Effector memory CD4-positive, alpha-beta T cell (primary cell): ENCODE measurements around the gene PGLYRP3.
"Not testable (repeated sequence)": the region's sequence is repeated elsewhere in the genome, so short reads cannot be mapped to it uniquely, and the experiment has no call there.

Source experiments
- DNase-seq, 3 donors: peaks; one replicate each; pipeline ENCODE4 v3.0.0-alpha.2; 2020
- H3K27ac ChIP-seq: 2 replicates; pipeline ENCODE4 v1.7.0; 2013; ENCODE audit warnings: mild to moderate bottlenecking, low read length, moderate library complexity; ENCODE audit not compliant: insufficient read depth, poor library complexity, severe bottlenecking
- H3K27me3 ChIP-seq: replicated peaks from 2 replicates; pipeline ENCODE4 v1.7.0; 2013; ENCODE audit warnings: mild to moderate bottlenecking, low read length; ENCODE audit not compliant: insufficient read depth, control insufficient read depth, poor library complexity, severe bottlenecking
- H3K36me3 ChIP-seq: 2 replicates; pipeline ENCODE4 v1.7.0; 2013; ENCODE audit warnings: mild to moderate bottlenecking, low read length, moderate library complexity; ENCODE audit not compliant: control insufficient read depth, insufficient read depth
- H3K4me1 ChIP-seq: 2 replicates; pipeline ENCODE4 v1.7.0; 2013; ENCODE audit warnings: low read length, mild to moderate bottlenecking; ENCODE audit not compliant: control insufficient read depth, insufficient read depth, poor library complexity, severe bottlenecking
- H3K4me3 ChIP-seq: 2 replicates; pipeline ENCODE4 v1.7.0; 2013; ENCODE audit warnings: low read length, low read depth, mild to moderate bottlenecking; ENCODE audit not compliant: insufficient read depth, poor library complexity, severe bottlenecking
- H3K9me3 ChIP-seq: 2 replicates; pipeline ENCODE4 v1.7.0; 2013; ENCODE audit warnings: mild to moderate bottlenecking, low read length, moderate library complexity; ENCODE audit not compliant: control insufficient read depth

The PGLYRP3 gene

DNA sequence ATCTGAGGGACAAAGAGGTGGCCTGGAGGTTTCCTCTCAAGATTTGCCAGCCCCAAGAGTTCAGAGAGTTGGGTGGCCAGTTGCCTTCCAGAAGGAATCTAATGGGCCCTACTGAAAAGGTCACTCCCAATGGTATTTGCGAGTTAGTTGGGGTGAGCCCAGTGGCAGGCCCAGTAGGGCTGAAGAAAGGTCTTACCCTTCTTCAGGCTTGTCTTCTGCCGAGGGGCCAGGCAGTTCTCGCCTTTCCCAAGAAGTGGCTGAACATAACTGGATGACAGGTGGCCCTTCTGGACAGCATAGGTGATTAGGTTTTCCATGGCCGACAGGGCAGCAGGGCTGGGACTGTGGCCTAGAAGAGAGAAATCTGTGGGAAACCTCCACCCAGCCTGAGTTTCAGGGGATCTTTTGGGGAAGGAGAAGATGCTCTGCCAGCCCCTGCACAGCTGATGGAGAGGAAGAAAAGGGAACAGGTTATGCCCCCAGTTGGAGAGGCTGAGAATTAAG lies 28.7 kb upstream of the PGLYRP3 start:
- DNase-seq = no peak
- Histone ChIP-seq H3K9me3 (no peaks in the 10 kb centered on the region), H3K4me3 (no peak overlapping the region), H3K4me1 (peaks cover 18% of the 10 kb centered on the region), H3K27me3 (no peaks in the 10 kb centered on the region), H3K36me3 (no peaks in the 10 kb centered on the region), H3K27ac (no peak overlapping the region)

DNA sequence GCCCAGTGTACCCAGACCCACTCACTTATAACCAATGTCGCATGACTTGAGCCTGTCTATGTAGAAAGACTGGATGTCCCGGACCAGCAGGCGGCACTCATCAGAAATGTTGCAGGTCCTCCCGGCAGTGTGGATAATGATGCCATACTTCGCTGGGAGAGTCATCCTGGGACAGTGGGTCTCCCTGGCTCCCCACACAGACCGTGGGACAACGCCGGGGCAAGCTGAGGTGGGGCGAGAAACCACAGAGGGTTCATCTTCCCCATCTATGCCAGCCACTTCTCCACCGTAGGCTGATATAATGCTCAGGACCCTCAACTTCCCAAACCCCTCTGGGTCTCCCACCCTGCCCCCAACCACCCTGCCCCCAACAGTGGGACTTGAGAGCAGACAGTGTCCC lies 27.6 kb upstream of the PGLYRP3 start:
- Histone ChIP-seq H3K27ac (no peak overlapping the region), H3K9me3 (no peaks in the 10 kb centered on the region), H3K36me3 (no peaks in the 10 kb centered on the region), H3K4me1 (peaks cover 8% of the 10 kb centered on the region), H3K27me3 (no peaks in the 10 kb centered on the region), H3K4me3 (no peak overlapping the region)
- no peak for DNase-seq

DNA sequence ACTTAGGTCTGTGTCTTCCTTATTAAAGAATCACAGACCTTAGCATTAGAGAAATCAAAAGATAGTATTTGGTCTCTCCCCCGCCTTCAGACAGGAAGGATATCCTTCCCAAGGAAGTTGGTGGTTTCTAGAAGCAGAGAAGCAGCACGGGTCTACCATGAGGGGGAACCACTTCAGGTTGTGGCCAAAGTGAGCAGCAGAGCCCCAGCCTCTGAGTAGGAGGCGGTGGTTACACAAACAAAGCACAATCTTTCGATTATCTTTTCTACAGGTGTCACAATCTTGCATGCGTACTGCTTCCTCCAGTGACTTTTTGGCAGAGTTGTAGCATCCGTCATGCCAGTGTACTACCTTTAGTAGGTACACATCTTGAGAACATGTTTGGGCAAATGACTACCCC lies 27.1 kb upstream of the PGLYRP3 start:
- Histone ChIP-seq H3K27ac (no peak overlapping the region), H3K4me1 (peaks cover 5% of the 10 kb centered on the region), H3K27me3 (no peaks in the 10 kb centered on the region), H3K9me3 (no peaks in the 10 kb centered on the region), H3K36me3 (no peaks in the 10 kb centered on the region), H3K4me3 (no peak overlapping the region)
- DNase-seq = no peak

DNA sequence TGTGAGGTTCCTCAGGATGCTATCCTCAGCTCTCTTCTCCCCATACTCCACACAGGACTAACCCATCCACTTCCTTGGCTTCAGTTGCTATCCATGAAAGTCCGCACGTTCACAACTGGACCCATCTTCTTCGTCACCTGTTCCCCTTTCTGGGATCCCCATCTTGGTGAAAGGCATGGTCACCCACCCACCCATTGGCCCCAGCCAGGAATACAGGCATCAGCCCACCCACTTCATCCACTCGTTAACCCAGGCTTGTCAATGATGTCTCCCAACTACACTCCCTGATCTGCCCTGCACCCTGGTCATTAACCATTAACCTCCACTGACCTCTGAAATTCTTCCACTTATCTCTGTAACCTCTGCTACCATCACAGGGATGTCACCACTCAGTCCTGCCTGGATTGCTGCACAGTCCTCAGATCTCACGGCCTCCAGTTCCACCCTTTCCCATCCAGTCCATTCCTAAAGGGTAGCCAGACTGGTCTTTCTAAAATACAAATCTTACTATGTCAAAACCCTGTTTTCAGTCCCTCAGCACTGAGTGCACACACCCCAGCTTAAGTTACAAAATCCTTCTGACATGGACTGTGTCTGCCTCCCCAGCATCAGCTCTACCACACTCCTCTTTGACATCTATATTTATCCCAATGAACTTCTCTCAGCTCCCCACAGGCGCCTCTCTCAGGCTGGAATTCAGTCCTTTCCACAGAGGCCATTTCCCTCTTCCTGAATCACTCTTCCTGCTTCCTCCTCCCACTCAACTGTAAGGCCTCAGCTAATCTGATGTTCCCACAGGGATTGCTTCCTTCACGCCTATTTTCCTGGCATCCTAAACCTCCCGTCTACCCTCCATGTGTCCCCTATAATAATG lies 25.5 kb upstream of the PGLYRP3 start:
- Histone ChIP-seq H3K36me3 (no peaks in the 10 kb centered on the region), H3K27ac (no peak overlapping the region), H3K9me3 (no peaks in the 10 kb centered on the region), H3K4me1 (peaks cover 5% of the 10 kb centered on the region), H3K27me3 (no peaks in the 10 kb centered on the region), H3K4me3 (no peak overlapping the region)
- no peak for DNase-seq

DNA sequence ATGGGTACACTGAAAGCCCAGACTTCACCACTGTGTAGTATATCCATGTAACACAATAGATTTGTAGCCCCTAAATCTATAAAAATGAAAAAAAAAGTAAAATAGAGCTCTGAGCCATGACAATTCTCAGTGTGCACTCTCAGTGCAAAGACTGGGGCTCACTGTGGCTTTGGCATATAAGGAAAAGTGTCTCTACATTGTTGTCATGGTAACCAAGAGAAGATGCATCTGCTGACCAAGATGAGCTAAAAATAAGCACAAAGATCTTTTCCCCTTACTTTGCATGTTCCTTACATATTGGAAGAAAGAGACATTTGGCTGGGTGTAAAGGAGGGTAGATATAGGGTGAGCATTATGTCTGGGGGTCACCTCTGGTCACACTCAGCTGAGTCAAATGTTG lies 23.9 kb upstream of the PGLYRP3 start:
- Histone ChIP-seq H3K36me3 (no peaks in the 10 kb centered on the region), H3K9me3 (no peaks in the 10 kb centered on the region), H3K27me3 (no peaks in the 10 kb centered on the region), H3K4me1 (peaks cover 5% of the 10 kb centered on the region), H3K27ac (no peak overlapping the region), H3K4me3 (no peak overlapping the region)
- DNase-seq = no peak

DNA sequence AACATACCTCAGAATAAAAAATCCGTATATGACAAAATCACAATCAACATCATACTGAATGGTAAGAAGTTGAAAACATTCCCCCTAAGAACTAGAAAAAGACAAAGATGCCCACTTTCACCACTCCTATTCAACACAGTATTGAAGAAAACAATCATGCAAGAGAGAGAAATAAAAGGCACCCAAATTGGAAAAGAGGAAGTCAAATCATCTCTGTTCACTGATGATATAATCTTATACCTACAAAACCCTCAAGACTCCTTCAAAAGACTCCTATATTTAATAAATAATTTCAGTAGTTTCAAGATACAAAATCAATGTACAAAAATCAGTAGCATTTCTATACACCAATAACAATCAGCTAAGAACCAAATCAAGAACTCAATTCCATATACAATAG lies 21.1 kb upstream of the PGLYRP3 start:
- H3K4me1 ChIP-seq = no peaks in the 10 kb centered on the region
- DNase-seq = no peak
- H3K4me3 ChIP-seq = no peak overlapping the region
- no peak overlapping the region for H3K27ac ChIP-seq
- H3K36me3 ChIP-seq = no peaks in the 10 kb centered on the region
- H3K27me3 ChIP-seq = no peaks in the 10 kb centered on the region
- no peaks in the 10 kb centered on the region for H3K9me3 ChIP-seq

DNA sequence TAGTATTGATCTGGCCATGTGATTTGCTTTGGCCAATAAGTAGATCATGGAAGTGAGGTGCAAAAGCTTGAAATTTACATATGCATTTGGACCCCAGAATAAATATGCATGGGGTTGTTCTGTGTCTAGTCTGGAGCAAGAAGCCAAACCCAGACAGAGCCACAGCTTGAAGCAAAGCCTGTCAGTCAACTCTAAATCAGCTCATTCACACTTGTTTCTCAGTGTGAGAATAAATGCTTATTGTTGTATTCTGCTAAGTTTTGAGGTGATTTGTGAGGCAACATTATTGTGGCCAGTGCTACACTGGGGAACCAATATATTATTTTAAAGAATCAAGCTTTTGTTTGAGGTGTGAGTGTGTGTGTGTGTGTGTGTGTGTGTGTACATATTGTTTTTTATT lies 12.2 kb upstream of the PGLYRP3 start:
- peaks cover 5% of the 10 kb centered on the region for H3K9me3 ChIP-seq
- no peaks in the 10 kb centered on the region for H3K4me1 ChIP-seq
- no peak overlapping the region for H3K4me3 ChIP-seq
- no peak overlapping the region for H3K27ac ChIP-seq
- no peaks in the 10 kb centered on the region for H3K36me3 ChIP-seq
- no peaks in the 10 kb centered on the region for H3K27me3 ChIP-seq
- DNase-seq = no peak

DNA sequence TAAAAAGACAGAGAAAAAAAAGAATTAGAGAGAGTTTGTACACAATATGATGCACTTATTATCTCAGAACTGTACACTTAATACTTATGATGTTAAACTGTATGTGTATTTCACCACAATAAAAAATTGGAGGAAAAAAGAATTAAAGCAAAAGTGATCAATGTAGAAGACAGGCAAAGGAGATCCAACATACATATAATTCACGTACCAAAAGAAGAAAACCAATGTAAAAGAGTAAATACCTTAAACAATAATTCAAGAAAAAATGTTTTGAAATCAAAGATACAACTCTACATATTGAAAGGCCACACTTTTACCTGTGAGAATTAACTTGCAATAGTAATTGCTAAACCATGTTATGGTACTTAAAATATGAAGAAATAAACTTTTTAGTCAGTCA lies 9.8 kb upstream of the PGLYRP3 start:
- Histone ChIP-seq H3K9me3 (peaks cover 4% of the 10 kb centered on the region), H3K4me1 (no peaks in the 10 kb centered on the region), H3K4me3 (no peak overlapping the region), H3K27me3 (no peaks in the 10 kb centered on the region), H3K36me3 (no peaks in the 10 kb centered on the region), H3K27ac (no peak overlapping the region)
- no peak for DNase-seq

DNA sequence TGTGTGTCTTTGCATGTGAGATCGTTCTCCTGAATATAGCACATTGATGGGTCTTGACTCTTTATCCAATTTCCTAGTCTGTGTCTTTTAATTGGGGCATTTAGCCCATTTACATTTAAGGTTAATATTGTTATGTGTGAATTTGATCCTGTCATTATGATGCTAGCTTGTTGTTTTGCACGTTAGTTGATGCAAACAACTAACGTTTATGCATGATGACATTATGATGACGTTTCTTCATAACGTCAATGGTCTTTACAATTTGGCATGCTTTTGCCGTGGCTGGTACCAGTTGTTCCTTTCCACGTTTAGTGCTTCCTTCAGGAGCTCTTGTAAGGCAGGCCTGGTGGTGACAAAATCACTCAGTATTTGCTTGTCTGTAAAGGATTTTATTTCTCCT lies 5.4 kb upstream of the PGLYRP3 start:
- not testable (repeated sequence) for H3K4me3 ChIP-seq, H3K36me3 ChIP-seq, H3K27ac ChIP-seq, H3K27me3 ChIP-seq, H3K4me1 ChIP-seq, H3K9me3 ChIP-seq, DNase-seq

DNA sequence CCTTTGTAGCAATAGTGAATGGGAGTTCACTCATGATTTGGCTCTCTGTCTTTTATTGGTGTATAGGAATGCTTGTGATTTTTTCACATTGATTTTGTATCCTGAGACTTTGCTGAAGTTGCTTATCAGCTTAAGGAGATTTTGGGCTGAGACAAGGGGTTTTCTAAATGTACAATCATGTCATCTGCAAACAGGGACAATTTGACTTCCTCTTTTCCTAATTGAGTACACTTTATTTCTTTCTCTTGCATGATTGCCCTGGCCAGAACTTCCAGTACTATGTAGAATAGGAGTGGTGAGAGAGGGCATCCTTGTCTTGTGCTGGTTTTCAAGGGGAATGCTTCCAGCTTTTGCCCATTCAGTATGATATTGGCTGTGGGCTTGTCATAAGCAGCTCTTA lies 3.3 kb upstream of the PGLYRP3 start:
- H3K4me1 ChIP-seq = not testable (repeated sequence)

More for the DNA sequence above, 3.3 kb upstream of the PGLYRP3 start:
- H3K36me3 ChIP-seq, DNase-seq, H3K27ac ChIP-seq, H3K27me3 ChIP-seq, H3K9me3 ChIP-seq, H3K4me3 ChIP-seq: not testable (repeated sequence)
